Activated CD8-positive, alpha-beta T cell treated with anti-CD3 and anti-CD28 coated beads for 36 hours (primary cell): ENCODE results near the gene NRXN3. TPM values are rescaled to one million over a fixed set of nuclear protein-coding genes. Genes with fewer than 3 reads are reported as not detected.

Experiments
- ATAC-seq: fragments of 200-7000 bp; cut with Tn5 transposase; one replicate; pipeline ENCODE4 v1.10.0; 2021; ENCODE audit warnings: mild to moderate bottlenecking, moderate library complexity
- CTCF ChIA-PET: fragments of 350-600 bp; sonication (Branson Sonifier 250); formaldehyde crosslinking; loops from one replicate; lab custom pipeline; 2021; ENCODE audit warnings: antibody characterized with exemption; lab: Charles Lee
- POLR2A ChIA-PET: fragments of 350-600 bp; sonication (Branson Sonifier 250); formaldehyde crosslinking; loops from one replicate; lab custom pipeline; 2021; ENCODE audit warnings: antibody characterized with exemption; lab: Charles Lee
- DNase-seq: peaks from one replicate; pipeline ENCODE4 v3.0.0-alpha.2; 2020
- H3K27ac Mint-ChIP-seq: one replicate; pipeline ENCODE4 v1.8.0; 2021; ENCODE audit warnings: mild to moderate bottlenecking, mixed read lengths
- H3K27me3 Mint-ChIP-seq: one replicate; pipeline ENCODE4 v1.8.0; 2021; ENCODE audit warnings: mixed read lengths
- H3K36me3 Mint-ChIP-seq: one replicate; pipeline ENCODE4 v1.8.0; 2021; ENCODE audit warnings: low read depth, mixed read lengths
- H3K4me1 Mint-ChIP-seq: one replicate; pipeline ENCODE4 v1.8.0; 2021; ENCODE audit warnings: low read depth, mixed read lengths
- H3K4me3 Mint-ChIP-seq: one replicate; pipeline ENCODE4 v1.8.0; 2021; ENCODE audit warnings: mild to moderate bottlenecking, moderate library complexity, mixed read lengths
- H3K9me3 Mint-ChIP-seq: one replicate; pipeline ENCODE4 v1.8.0; 2021; ENCODE audit warnings: mixed read lengths
- intact Hi-C: fragments of 100-400 bp; cut with micrococcal nuclease; formaldehyde crosslinking; loops from one replicate; pipeline ENCODE4 v1.10.0; 2022
- total RNA-seq, 2 experiments: library from RNA; stranded (reverse); gene quantifications; one replicate each; pipeline ENCODE4 v1.2.3, GENCODE V29; 2021
- TF ChIP-seq, protein P1 (sequence below): fragments of 200-600 bp; IDR thresholded peaks from one replicate; pipeline ENCODE4 v1.8.0; 2022; ENCODE audit warnings: antibody characterized with exemption, mild to moderate bottlenecking

NRXN3 gene
- total RNA-seq, 2 experiments from 2014 or later, result not detected

DNA sequence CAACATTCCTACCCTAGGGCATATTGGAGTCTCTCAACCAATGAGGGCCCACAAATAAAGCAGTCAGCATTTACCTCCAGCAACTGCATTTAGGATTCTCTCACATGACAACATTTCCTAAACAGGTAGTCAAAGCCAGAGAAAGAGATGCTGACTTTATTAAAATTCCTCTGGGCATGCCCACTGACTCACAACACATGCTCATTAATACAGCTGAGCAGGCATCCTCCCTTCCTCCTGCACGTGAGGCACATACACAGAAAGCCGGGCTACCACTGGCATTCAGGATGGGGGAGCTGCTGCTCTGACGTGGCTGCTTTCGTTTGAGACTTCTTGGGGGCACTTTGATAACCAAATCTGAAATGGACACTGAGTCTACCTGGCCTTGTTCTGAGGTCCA lies 174.1 kb downstream of the NRXN3 start:
- intact Hi-C loops, result no loop called here
- Mint-ChIP-seq H3K27ac (no peak overlapping the region), H3K27me3 (peaks cover 2% of the 10 kb centered on the region), H3K4me3 (no peak overlapping the region), H3K9me3 (no peaks in the 10 kb centered on the region), H3K36me3 (no peaks in the 10 kb centered on the region), H3K4me1 (no peaks in the 10 kb centered on the region)
- ChIA-PET POLR2A (no interaction called here), CTCF (no interaction called here)
- ATAC-seq, result no peak
- TF ChIP-seq, protein P1, sequence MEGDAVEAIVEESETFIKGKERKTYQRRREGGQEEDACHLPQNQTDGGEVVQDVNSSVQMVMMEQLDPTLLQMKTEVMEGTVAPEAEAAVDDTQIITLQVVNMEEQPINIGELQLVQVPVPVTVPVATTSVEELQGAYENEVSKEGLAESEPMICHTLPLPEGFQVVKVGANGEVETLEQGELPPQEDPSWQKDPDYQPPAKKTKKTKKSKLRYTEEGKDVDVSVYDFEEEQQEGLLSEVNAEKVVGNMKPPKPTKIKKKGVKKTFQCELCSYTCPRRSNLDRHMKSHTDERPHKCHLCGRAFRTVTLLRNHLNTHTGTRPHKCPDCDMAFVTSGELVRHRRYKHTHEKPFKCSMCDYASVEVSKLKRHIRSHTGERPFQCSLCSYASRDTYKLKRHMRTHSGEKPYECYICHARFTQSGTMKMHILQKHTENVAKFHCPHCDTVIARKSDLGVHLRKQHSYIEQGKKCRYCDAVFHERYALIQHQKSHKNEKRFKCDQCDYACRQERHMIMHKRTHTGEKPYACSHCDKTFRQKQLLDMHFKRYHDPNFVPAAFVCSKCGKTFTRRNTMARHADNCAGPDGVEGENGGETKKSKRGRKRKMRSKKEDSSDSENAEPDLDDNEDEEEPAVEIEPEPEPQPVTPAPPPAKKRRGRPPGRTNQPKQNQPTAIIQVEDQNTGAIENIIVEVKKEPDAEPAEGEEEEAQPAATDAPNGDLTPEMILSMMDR, result no peak
- no peak for DNase-seq

DNA sequence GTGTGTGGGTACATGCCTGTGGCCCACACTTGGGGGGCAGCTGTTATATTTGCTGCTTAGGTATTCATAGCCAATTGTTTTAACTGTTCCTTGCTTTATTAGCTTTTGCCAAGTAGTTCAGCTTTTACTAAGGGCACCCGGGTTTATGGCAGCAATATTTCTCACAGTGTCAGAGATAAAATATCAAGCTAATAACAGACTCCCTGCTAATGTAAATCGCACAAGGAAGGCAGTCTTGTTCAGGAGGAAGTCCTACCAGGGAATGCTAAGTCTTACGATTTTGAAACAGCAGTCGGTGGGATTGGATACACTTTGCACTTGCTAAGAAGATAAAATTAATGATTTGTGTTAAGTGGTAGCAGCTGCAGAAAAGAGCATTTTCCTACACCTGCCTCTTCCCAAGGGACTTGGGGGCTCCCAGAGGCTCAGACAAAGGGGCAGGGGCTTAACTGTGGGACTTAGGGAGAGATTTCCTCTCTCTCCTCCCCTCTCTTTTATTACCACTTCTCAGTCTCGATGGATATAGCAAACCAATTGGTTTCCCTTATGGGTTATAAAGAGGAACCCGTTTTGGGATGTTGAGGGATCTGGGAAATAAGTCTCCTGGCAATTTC lies 175.1 kb downstream of the NRXN3 start:
- Mint-ChIP-seq H3K27me3 (peaks cover 2% of the 10 kb centered on the region), H3K36me3 (no peaks in the 10 kb centered on the region), H3K27ac (no peak overlapping the region), H3K4me3 (no peak overlapping the region), H3K4me1 (no peaks in the 10 kb centered on the region), H3K9me3 (no peaks in the 10 kb centered on the region)
- TF ChIP-seq, protein P1, result no peak
- intact Hi-C loops, result no loop called here
- POLR2A ChIA-PET, result no interaction called here
- DNase-seq (no peak), ATAC-seq (no peak)
- CTCF ChIA-PET, result no interaction called here

DNA sequence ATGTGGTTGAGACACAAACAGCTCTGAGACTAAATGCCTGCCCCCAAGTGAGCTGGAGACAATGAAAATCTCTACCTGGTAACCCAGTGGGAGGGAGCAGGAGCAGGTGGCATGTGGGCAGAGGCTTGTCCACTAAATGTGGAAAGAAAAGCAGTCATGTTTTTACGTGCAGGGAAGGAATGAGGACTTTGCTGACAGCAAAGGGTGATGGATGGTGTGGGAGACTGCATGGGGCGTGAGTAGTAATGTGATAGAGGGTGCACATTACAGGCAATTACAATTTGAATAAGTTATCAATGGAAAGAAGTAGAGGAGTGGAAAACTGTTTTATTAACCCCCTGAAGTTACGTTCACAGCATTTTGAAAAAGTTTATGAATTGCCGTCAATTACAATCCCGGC lies 176.6 kb downstream of the NRXN3 start:
- ChIA-PET CTCF (no interaction called here), POLR2A (no interaction called here)
- H3K27me3 Mint-ChIP-seq, result peaks cover 2% of the 10 kb centered on the region
- H3K9me3 Mint-ChIP-seq, result no peaks in the 10 kb centered on the region
- DNase-seq (no peak), ATAC-seq (no peak)
- TF ChIP-seq, protein P1, result no peak
- no peak overlapping the region for H3K27ac Mint-ChIP-seq
- H3K36me3 Mint-ChIP-seq, result no peaks in the 10 kb centered on the region
- H3K4me1 Mint-ChIP-seq, result no peaks in the 10 kb centered on the region
- intact Hi-C loops, result no loop called here
- no peak overlapping the region for H3K4me3 Mint-ChIP-seq

GRCh38 chr14:78355109-78355508 lies 184.9 kb downstream of the NRXN3 start:
- CTCF ChIA-PET, result no interaction called here
- Mint-ChIP-seq H3K36me3 (no peaks in the 10 kb centered on the region), H3K9me3 (no peaks in the 10 kb centered on the region), H3K27ac (no peak overlapping the region), H3K4me3 (no peak overlapping the region), H3K4me1 (no peaks in the 10 kb centered on the region), H3K27me3 (no peaks in the 10 kb centered on the region)
- ATAC-seq, result no peak
- intact Hi-C loops, result no loop called here
- POLR2A ChIA-PET, result no interaction called here
- TF ChIP-seq, protein P1, result no peak
- no peak for DNase-seq

GRCh38 chr14:78356391-78356790 lies 186.2 kb downstream of the NRXN3 start:
- H3K36me3 Mint-ChIP-seq, result no peaks in the 10 kb centered on the region
- H3K9me3 Mint-ChIP-seq, result no peaks in the 10 kb centered on the region
- ChIA-PET CTCF (no interaction called here), POLR2A (no interaction called here)
- DNase-seq, result no peak
- TF ChIP-seq, protein P1, result no peak
- no peak overlapping the region for H3K27ac Mint-ChIP-seq
- H3K4me3 Mint-ChIP-seq, result no peak overlapping the region
- intact Hi-C loops, result no loop called here
- H3K27me3 Mint-ChIP-seq, result no peaks in the 10 kb centered on the region
- H3K4me1 Mint-ChIP-seq, result no peaks in the 10 kb centered on the region
- no peak for ATAC-seq
